GM18861 (cell line): Measurements from ENCODE around the gene VGF.

Experiments
- ATAC-seq: cut with Tn5 transposase; IDR thresholded peaks from one replicate; pipeline ENCODE4 v1.9.1; 2021; ENCODE audit not compliant: unreplicated experiment

Gene VGF

DNA sequence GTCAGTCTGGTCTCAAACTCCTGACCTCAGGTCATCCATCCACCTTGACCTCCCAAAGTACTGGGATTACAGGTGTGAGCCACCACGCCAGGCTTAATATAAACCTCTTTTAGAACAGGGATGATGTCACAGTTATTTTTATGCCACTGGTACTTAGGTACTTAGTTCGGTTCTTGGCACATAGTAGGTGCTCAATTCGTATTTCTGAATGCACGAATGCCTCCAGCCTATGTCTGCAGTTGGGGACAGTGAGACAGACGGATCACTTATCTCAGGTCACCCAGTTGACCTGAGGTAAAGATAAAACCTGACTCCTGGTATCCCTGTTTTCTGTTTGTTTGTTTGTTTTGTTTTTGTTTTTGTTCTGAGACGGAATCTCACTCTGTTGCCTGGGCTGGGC lies 20.8 kb upstream of the VGF start:
- no peak for ATAC-seq

DNA sequence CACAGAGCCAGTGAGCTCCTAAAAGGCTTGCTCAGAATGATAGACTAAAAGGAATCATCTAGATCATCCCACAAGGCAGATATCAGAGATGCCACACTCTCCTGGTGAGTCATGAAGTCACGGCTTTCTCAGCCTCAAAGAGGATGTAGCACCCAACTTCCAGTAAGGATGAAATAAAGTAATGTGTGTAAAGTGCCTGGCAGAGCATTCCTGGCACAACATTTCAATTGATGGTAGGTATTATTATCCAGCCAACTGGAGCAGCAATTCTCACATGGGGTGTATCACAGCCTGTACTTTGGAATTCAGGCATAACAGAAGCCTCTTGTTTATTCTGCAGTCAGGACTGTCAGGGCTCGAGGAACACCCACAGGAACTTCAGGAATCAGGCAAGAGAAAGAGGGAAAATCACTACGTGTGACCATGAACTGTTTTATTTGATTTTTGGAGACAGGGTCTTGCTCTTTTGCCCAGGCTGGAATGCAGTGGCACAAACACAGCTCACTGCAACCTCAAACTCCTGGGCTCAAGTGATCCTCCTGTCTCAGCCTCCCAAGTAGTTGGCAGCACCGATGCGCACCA lies 20.0 kb upstream of the VGF start:
- no peak for ATAC-seq

DNA sequence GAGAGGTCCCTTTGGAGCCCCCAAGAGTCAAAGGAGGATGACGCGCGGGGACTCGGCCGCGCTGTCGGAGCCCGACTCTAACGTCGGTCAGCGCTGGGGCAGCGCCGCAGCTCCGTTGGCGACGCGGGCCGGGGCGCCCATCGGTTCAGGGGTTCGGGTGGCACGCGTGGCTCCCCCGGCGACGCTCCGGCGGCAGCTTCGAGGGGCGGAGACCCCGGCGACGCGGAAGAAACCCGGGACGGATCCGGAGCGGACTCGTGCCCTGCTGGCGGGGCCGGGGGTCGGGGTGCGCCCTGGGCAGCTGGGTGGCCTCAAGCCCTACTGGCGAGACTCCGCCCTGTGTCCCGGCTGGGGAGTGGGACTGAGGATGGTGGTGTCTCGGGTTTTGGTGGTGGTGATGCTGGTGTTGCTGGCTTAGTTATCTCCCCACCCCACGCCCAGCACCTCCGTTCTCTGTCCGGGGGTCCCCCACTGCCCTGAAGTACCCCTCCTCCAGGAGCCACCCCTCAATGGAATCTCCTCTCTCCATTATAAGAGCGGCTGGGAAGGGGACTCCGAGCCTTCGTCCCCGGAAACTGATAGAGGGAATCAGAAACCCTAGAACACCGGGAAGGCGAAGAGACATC lies 14.9 kb upstream of the VGF start, which contains the start of gene NAT16:
NAT16 (minus strand) TSS at position 164 of the 626 bp plus-strand sequence. CDS start 5,486 bp downstream, outside the sequence.
- ATAC-seq = no peak

DNA sequence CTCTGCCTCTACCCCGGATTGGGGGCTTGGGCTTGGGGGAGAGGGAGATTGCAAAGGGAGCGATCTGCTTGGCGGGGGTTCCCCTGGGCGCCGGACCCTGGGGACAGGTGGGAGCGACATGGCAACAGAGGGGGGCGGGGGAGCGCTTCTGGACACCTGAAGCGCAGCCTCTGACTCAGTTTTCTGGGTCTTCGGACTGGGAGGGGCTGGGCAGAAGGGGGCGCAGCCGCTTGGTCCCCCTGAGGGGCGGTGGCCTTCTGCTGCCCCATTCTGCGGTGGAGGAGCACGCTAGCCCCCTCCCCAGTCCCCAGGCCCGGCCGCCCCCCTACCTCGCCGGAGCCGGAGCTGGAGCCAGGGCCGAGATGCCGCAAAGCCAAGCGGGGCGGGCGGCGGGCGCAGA lies 14.3 kb upstream of the VGF start:
- ATAC-seq = no peak

GRCh38 chr7:101179117-101179516 lies 13.7 kb upstream of the VGF start:
- ATAC-seq = no peak

DNA sequence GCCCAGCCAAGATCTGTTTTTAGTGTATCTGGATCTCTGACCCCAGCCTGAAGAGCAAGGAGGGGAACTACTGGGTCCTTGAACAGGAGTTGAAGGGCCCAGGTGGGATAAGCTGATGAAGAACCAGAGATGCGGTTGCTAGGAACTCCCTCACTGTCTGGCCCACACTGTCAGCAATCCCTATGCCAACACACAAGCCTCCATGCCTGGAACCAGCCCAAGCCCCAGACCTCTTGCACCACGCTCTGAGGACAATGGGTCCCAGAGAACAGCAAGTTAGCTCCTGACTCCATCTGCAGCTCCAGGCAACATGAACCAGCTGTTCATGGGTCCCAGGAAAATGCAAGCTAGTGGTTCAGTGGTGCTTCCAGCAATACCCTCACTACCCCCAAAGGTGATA lies 12.3 kb upstream of the VGF start:
- no peak for ATAC-seq

- ATAC-seq = no peak
Measured at GRCh38 chr7:101175664-101176063, 10.3 kb upstream of the VGF start.

- no peak for ATAC-seq
Measured at GRCh38 chr7:101174322-101174854, 9.0 kb upstream of the VGF start.

DNA sequence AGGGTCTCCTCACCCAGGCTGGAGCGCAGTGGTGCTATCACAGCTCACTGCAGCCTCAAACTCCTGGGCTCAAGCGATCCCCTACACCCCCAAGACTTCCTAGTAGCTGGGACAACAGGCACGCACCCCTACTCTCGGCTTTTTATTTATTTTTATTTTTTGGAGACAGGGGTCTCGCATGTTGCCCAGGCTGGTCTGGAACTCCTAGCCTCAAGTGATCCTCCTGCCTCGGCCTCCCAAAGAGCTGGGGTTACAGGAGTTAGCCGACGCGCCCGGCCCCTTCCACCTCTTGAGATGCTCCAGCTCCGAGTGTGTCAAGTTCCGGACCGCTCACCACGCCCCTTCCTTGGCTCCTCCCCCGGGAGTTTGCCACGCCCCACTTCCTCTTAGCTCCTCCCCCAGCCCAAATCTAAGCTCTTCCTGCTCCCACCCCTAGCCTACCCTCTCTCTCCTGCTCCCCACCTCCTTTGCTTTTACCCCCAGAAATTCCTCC lies 8.4 kb upstream of the VGF start:
- no peak for ATAC-seq

- ATAC-seq = no peak
Measured at GRCh38 chr7:101172854-101173751, 7.7 kb upstream of the VGF start.

GRCh38 chr7:101172005-101172853 lies 6.9 kb upstream of the VGF start:
- no peak for ATAC-seq

DNA sequence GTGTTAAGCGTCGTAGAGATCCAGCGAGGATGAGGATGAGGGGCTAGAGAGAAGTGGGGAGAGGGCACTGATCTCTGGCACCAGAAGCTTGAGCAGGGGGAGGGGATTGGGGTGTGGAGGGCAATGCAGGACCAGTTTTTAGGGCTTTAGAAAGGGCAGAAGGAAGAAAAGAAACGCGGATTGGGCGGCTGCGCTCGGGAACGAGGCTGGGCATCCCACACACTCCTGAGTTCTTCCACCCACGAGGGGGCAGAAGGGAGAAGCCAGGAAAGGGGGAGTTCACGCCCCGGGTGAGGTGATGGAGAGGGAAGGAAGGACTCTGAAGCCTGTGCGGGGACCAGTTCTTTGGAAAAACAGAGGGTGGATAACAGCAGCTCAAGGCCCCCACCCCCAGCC lies 6.1 kb upstream of the VGF start:
- no peak for ATAC-seq

- ATAC-seq = no peak
Measured at GRCh38 chr7:101170617-101171441, 5.5 kb upstream of the VGF start.

GRCh38 chr7:101169838-101170551 lies 4.6 kb upstream of the VGF start:
- ATAC-seq = no peak

DNA sequence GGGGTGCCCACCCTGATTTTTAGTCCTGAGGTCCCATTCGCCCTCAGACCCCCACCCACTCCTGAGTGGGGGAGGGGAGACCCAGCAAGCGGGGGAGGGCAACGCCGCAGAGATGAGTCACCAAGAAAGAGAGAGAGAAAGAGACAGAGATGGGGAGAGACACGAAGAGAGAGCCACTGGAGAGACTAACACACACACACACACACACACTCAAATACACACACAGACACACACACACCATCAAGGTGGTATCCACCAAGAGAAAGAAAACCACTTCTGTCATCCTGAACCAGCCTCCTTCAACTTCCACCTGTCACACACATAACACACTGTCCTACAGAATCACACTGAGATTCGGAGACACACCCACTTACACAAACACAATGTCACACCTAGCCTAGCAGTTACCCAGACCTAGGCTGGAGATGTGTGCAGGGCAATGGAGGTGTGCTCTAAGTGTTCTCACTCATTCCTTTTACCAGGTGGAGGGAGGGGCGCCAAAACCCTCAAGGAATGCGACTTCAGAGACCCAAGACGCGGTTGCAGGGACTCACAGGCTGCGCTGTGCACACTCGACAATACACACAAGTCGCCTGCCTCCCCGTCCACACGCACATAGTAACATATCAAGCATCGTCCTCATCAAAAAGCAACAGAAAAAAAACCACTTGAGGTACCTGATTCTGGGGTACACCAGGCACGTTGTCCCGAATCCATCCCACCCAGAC lies 3.9 kb upstream of the VGF start:
- no peak for ATAC-seq

DNA sequence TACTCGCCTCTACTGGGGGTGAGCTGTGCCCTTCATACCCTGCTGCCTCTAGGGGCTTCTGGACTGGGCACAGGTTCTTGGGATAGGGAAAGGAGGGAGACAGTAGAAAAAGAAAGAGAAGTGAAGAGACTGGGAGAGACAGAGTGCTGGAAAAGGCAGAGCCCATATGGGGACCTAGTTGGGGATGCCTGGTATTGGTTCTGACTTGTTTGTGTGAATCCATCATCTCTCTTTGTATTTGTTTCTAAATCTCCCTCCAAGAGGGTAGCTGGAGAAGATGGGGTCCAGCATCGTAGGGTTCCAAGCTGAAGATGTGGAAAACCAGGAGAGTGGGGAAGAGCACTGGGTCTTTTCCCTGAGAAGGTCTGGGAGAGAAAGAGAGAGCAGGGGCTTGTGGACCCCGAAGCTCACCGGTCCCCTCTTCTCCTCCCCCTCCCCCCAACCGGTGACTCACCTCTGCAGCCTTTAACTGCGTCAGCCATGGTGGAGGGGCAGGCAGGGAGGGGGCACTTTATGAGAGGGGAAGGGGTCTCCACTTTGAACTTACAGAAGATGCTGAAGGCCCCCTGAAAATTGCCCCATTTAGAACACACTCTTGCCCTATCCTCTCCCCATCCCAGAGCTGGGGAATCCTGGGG lies 3.2 kb upstream of the VGF start:
- no peak for ATAC-seq

DNA sequence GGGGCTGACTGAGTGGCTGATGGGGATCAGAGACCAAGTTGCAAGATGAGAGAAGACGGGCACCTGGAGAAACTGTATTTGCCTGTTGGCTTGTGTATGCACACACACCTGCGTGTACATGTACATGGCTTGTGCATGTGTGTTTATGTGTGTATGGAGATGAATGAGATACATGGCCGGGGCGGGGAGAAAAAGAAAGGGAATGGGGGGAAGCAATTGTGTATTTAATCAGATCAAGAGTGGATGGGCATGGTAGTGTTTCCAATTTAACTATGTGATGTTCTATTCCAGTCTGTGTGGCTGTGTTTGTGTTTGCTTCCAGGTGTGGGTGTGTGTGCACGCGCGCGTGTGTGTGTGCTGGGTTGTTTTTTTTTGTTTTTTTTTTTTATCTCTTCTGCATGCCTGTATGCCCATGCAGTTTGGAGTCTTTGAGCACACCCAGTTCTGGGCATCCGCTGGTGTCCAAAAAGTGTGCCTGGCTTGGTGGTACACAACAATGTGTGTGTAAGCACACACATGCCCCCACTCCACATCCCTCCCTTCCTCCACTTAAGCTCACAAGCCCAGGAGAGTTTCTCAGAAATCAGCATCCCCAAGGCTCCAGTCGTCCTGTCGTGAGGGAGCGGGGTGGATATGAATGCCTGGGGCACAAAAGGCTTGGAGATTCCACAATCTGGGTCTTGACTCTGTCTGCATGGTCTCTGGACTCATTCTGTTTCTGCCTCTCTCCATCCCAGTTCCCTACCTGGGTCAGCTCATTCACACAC lies 2.5 kb upstream of the VGF start:
- ATAC-seq = no peak
